HTR-8/SVneo (cell line): ENCODE data around the gene RB1.

Experiments
- DNase-seq: peaks from one replicate; pipeline ENCODE4 v3.0.0; 2011; ENCODE audit warnings: low spot score, mixed read lengths; ENCODE audit not compliant: insufficient read length
- FAIRE-seq: peaks from 2 replicates; lab custom pipeline; 2011; peaks lifted over from hg19 to GRCh38; lab: Jason Lieb, UNC

The RB1 gene

GRCh38 chr13:48303359-48304142 lies at the start of gene RB1:
Gene RB1 (plus strand): TSS chr13:48303751. CDS start chr13:48303913, 162 bp downstream.
- FAIRE-seq (no peak), DNase-seq (peak; percentile 75)

GRCh38 chr13:48253849-48254248 lies 49.7 kb upstream of the RB1 start:
- FAIRE-seq: no peak

GRCh38 chr13:48255090-48255489 lies 48.5 kb upstream of the RB1 start:
- DNase-seq (no peak), FAIRE-seq (no peak)

More at GRCh38 chr13:48253849-48254248, 49.7 kb upstream of the RB1 start:
- DNase-seq: no peak

DNA sequence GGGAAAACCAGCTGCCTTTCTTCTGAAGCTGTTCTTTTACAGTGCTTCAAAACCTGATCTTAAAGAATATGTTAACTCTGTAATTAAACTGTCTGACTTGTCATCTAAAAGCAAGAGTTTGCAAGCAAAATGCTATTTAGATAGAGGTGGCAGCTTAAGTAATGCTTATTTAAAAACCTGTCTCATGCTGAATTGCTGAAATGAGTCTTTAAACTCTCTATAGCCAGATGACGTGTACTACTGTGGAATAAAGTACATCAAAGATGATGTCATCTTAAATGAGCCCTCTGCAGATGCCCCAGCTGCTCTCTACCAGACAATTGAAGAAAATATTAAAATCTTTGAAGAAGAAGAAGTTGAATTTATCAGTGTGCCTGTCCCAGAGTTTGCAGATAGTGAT lies 47.6 kb upstream of the RB1 start:
- FAIRE-seq (no peak), DNase-seq (no peak)

DNA sequence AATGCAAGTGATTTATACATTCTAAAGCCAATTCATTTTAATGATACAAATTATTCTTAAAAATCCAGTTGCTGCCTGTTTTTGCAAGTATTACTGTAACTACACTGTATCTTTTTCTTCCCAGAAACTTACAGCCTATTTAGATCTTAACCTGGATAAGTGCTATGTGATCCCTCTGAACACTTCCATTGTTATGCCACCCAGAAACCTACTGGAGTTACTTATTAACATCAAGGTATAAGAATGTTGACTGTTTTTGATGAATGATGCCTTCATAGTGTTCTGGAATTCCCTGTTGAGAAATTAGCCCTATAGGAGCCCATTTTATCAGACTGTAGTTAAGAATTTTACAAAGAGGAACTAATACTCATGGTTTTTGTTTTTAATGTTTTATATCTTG lies 45.5 kb upstream of the RB1 start:
- no peak for DNase-seq
- FAIRE-seq: no peak

- DNase-seq (no peak), FAIRE-seq (no peak)
Measured at GRCh38 chr13:48258430-48258829, 45.1 kb upstream of the RB1 start.

DNA sequence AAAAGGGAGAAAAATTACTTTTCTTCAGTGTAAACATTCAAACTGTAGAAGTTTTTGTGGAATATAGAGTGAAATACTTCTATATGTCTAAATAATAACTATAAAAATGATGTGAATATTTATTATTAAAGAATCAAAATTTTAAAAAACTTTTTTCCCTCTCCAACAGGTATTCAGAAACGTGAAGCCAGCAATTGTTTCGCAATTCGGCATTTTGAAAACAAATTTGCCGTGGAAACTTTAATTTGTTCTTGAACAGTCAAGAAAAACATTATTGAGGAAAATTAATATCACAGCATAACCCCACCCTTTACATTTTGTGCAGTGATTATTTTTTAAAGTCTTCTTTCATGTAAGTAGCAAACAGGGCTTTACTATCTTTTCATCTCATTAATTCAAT lies 42.6 kb upstream of the RB1 start:
- FAIRE-seq (no peak), DNase-seq (no peak)

DNA sequence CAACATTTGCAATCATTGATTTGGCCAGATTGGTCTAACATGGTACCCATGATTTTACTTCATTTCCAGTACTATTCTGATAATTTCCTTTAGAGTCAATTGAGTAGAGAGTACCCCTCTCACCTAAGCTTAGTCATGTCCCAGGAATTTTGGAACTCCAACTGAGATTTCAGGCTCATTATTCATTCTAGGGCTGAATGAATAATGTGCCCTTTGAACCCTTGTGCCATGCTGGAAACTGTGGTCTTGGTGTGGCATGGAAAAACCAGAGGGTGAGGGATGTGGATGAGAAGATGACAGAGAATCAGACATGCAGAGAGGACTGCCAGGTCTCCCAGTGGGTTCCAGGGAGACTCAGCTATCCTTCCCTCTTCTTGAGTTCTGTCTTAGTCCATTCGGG lies 40.4 kb upstream of the RB1 start:
- no peak for DNase-seq
- FAIRE-seq: no peak

DNA sequence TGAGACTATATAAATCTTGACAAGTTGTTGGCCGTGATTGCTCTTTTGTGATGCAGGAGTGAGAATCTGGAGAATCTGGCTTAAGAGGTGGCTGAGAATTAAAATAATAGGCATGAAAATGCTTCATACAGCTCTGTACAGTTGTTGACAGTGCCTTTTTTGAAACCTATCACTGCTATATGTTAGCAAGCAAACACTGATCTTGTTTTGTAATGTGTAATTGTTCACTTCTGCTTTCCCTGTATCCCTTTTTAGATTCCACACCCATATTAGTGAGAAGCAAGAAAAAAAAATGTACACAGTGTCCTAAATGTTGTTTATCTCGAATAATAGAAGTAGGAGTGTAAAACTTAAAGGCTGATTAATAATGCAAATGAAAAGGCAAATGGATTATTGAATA lies 39.5 kb upstream of the RB1 start:
- FAIRE-seq (no peak), DNase-seq (no peak)

GRCh38 chr13:48265217-48265815 lies 38.2 kb upstream of the RB1 start:
- DNase-seq: no peak
- FAIRE-seq: no peak

DNA sequence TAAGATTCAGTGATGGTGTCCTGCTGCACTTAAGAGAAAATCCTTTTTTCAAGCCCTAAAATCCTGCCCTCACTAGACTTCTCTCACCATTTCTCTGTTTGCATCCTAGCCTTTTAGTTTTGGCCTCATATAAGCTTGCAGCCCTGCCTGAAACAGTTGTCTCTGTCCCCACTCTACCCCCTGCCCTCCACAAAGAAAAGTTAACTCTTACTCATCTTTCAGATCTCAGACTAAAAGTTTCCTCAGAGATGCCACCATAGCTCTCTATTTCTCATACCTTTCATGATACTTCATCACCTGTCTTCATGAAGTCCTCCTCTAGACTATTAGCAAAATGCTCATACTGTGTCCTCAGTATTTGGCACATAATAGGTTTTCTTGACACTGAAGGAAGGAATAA lies 37.4 kb upstream of the RB1 start:
- FAIRE-seq (no peak), DNase-seq (no peak)

DNA sequence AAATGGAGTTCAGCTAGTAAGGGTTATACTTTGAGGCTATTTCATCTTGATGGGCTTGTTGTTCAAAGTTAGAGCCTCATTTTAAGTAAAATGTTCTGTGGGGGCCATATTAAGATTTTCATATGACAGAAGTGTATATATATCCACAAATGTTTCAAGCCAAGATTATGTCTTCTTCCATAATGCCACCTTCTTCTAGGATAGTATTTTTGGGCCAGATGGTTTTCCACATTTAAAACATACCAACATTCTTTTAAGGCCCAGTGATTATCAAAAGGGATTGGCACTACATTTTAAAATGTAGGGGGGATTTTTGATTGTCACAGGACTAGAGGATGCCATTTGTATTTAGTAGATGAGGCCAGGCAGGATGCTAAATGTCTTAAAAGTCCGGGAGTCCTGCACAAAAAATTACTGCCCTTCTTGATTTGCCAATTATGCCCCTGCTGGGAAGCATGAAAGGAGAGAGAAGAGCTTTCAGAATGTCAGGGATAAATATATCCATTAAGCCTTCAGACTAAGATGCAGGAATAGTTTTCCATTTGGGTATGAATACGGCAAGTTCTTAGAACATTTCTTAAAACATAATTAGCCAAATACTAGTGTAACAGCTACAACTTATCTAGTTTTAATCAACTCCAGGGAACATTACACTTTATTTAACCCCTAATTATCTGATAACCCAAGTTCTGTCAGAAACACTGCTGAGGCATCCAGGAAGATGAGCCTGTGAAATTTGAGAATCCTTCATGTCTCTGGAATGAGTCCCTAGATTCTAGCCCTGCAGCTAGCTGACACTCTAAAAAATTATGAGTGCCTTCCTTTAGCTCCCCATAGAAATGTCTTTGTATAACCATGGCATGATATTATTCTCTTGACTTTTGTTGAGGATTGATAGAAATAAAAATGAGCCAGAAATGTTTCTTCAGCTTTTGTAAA lies 36.6 kb upstream of the RB1 start:
- FAIRE-seq (no peak), DNase-seq (peak; percentile 3)

DNA sequence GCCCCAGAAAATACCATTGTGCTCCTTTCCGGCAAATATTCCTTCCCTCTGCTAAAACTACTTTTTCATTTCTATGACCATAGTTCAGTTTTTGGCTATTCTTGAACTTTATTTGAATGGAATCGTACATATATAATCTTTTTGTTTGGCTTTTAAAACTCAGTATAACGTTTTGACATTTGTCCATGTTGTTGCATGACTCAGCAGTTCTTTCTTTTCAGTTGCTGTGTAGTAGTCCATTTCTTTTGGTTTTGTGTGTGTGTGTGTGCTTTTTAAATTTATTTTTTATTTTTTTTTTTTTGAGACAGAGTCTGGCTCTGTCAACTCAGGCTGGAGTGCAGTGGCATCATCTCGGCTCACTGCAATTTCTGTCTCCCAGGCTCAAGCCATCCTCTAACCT lies 35.5 kb upstream of the RB1 start:
- FAIRE-seq: no peak

DNA sequence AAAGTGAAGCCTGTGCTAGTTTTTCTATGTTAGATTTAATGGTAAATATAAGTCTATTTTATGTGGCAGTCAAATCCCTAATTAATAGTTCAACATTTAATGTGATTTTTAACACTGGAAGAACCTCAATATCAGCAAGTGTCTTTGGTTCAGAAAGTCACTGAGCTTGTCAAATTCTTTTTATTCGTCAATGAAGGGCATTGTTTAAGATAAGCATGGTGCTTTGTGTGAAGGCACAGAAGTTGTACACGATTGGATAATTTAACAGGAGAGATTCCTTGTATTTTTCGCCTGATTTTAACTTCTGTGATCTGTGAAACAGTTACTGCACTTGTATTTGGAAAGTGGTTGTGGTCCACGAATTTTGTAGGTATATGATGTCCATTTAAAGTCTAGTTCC lies 30.2 kb upstream of the RB1 start:
- no peak for DNase-seq
- FAIRE-seq: no peak

More for the DNA sequence above, 35.5 kb upstream of the RB1 start:
- DNase-seq: no peak

DNA sequence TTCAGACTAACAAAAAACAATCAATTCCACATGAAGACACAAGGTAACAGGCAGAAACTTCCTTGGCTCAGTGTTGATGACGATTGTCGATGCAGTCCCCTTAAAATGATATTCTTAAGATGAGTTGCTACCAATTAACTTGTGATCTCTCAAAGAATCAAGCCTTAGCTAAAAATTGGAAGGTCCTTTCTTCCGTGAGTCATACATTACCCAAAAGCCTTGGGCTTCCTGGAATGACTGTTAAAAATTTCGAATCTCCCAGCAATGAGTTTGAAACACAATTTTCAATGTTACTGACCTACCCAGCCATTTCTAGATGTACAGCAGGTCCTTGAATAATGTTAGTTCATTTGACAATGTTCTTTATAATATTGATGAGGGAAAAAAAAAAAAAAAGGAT lies 28.0 kb upstream of the RB1 start:
- FAIRE-seq (no peak), DNase-seq (no peak)

DNA sequence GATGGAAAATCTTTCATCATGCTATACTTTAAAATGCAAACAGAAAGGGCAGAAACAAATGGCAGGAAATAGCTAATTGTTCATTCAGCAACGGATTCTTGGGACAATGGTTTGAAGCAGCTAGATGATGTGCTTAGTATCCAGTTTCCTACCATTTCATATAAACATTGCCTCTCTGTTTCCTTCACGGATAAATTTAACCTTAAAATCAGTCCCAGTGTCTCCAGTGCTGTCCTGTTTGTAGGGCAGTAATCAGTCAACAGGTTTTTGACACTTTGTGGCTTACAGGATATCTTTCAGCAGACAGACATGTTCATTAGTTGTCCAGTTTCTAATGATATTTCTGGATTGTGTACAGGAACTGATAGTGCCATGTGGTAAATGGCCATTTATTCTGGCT lies 24.7 kb upstream of the RB1 start:
- FAIRE-seq: no peak
- DNase-seq: no peak

- DNase-seq (no peak), FAIRE-seq (no peak)
Measured at GRCh38 chr13:48281556-48281955, 22.0 kb upstream of the RB1 start.

DNA sequence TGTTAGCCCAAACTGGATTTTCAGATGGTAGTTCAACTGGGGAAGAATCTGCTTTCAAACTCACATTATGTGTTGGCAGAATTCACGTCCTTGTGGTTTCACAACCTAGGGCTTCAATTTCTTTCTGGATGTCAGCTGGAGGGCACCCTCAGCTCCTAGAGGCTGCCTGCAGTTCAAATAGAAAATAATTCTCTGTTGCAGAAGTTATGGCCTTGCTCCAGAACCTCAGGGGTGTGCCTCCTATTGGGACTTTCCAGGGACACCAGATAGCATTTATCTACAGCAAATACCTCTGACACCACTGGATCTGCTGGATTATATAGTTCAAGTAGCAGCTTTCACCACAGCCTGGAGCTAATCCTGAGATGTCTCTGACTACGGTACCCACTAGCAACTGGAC lies 11.8 kb upstream of the RB1 start:
- FAIRE-seq (no peak), DNase-seq (no peak)

- FAIRE-seq (no peak), DNase-seq (no peak)
Measured at GRCh38 chr13:48292650-48293049, 10.9 kb upstream of the RB1 start.

DNA sequence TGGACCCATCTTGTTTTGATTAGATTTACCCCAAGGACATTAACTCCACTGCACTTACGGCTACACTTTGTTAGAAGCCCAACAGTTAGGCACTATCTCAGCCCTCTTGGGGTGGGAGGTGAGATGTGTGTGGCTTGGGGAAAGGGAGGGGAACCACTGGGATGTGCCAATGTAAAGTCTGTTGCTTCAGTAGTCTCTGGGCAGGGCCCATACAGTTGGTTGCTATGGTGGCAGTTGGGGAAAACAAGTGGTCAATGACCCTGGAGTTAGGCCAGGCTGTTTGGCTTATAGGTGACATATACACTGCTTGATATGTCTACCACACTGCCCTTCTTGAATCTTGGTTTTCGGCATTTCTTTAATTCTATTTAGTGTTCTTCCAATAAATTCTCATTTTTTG lies 8.9 kb upstream of the RB1 start:
- DNase-seq (no peak), FAIRE-seq (no peak)

DNA sequence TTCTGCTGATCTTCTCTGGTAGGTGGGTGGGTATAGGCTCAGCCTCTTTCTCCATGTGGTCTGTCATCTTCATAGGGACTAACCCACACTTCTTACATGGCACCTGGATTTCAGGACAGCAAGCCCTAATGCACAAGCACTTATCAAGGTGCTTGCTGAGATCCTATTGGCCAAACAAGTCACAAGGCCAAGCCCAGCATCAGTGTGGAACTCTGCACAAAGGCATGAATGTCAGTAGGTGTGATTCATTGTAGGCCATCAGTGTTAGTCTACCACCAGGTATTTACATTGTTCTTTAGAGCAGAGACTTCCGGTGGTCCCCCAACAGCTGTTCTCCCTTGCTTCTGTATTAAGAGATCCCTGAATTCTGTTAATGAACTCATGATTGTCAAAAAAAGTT lies 8.3 kb upstream of the RB1 start:
- FAIRE-seq (no peak), DNase-seq (no peak)
